GM19025 (cell line): ENCODE results near the gene LTK.

Experiments
- ATAC-seq: cut with Tn5 transposase; IDR thresholded peaks from one replicate; pipeline ENCODE4 v1.9.1; 2021; ENCODE audit warnings: mild to moderate bottlenecking, low read depth, moderate library complexity; ENCODE audit not compliant: unreplicated experiment

Gene LTK

DNA sequence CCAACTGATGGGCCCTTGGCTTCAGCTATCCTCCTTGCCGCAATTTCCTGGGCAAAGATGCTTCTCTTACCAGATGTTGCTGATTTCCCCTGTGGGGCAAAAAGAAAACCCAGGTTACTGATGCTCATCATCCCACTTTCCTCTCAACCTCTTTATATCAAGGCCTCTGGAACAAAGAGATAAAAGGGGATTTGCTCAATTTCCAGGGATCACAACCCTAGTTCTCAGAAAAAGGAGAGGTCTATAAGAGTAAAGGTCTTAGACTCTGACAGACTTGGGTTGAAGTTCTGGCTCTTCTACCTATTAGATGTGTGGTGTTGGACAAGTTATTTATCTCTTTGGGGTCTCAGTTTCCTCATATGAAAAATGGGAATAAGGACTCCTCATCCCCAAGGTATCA, 21.9 kb upstream of the LTK start:
- ATAC-seq, result no peak

DNA sequence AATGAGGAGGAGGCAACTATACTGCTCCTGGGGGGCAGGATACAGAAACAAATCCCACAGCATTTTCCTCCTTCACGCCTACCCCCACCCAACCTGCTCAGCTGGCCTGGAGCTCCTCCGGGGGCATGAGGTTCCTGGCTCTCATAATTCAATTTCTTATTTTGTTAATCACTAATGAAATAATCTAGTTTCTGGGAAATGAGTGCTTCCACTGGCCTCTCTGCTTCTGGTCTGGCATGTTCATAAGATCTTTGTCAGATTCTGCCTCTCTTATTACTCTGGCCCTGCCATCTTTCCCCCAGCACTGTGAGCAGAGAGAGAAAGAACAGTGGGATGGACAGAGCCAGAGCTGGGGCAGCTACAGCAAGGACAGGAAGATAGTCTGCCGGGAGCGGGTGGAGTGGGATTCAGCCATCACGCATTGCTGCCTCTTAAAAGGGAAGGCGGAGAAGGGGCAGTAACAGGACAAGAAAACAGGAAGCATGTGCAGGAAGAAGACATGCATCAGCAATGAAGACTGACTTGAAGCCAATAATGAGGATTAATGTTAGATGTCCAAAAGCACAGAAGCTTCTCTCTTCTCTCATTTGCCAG, 16.8 kb upstream of the LTK start:
- no peak for ATAC-seq

DNA sequence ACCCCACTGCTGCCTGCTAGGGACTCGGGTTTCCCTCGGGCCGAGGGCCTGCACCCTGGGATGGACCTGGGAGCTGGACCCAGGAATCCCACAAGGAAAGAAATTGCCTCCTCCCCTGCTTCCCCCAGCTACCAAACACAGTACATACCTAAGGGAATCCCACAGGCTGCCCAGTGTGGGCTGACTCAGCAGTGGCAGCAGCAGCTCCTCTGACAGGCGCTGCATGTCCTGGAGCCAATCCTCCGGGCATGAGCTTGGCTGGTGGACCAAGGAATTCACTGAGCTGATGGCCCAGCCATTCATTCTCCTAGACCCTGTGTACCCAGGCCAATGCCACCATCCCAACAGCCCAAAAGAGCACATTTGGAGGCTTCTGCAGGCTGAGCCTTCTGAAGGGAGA, 9.5 kb upstream of the LTK start:
- no peak for ATAC-seq

DNA sequence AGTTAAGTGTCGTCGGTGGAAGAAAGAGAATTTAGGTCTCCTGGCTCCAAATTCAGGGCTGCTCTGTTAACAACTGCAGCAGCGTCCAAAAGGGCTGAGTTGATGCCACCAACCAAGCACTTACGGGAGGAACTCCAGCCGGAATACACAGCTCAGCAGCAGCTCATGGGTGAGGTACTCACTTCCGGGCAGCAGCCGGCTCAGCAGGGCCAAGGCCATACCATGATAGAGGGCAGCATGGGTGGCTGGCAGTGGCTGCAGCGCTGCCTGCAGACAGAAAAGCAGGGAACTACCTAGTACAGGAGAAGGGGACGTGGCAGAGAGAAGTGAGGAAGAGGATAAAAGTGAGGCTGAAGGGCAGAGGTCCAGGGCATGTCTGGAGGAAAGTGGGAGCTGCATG, 8.0 kb upstream of the LTK start:
- ATAC-seq, result no peak

DNA sequence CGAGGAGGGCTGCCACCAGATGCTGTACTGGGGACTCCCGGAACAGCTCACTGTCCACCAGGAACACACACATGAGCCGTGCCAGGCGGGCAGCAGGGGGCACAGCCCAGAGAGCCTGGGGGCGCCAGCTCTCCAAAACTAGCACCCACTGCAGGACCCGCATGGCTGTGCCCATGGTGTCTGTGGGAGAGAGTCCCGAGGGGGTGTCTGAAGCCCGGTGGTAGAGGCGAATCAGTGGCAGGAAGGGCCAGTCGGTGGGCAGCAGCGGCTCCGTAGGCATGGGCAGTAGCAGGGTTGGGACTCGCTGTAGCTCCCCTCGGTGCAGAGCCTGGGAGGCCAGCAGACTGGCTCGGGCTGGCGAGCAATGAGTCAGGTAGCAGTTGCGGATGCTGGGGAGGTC, 7.0 kb upstream of the LTK start:
- no peak for ATAC-seq

DNA sequence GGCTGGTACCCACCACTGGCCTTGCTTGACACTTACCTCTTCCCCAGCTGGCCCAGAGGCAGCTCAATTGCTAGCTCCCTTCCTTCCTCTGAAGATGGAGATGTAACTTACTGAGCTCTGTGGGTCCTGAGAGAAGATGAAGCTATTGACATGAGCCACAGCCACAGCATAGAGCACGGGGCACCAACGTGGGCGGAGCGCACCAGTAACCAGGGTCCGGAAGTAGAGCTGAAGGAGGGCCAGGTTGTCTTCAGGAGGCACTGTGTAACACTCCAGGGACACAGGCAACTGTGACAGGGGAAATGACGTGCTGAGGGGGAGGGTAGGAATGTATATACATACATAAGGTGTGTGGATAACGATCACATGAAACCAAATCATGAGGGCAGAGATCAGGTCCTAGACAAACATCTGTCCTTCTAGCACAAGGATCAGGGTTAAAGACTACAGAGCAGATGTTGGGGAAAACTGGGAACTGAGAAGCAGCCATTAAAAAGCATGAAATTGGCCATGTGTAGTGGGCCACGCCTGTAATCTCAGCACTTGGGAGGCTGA, 4.3 kb upstream of the LTK start:
- ATAC-seq, result no peak

DNA sequence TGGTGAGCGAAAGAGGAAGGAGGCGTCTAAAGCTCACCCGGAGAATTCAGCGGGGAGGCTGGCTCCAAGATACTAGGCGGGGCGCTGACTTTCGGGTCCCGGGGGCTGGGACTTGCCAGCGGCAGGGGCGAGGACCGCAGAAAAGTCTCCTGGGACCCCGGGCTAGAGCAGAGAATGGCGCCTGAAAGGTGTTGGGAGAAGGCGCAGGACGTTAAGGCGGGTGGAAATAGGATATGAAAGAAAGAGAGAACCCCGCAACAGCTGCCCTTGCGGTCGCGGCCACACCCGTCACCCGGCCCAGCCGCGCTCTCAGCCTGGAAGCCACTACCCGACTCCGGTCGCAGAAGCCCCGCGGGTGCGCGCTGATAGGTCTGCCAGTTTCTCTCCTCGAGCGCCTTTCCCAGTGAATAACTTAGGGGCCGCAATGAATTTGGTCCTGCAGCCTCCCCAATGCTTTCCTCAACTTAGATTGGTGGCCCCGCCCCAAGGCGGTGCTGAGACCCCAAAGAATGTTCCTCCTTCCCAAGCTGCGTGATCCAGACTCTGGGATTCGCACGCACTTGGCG, 604 bp downstream of the LTK start:
- no peak for ATAC-seq

DNA sequence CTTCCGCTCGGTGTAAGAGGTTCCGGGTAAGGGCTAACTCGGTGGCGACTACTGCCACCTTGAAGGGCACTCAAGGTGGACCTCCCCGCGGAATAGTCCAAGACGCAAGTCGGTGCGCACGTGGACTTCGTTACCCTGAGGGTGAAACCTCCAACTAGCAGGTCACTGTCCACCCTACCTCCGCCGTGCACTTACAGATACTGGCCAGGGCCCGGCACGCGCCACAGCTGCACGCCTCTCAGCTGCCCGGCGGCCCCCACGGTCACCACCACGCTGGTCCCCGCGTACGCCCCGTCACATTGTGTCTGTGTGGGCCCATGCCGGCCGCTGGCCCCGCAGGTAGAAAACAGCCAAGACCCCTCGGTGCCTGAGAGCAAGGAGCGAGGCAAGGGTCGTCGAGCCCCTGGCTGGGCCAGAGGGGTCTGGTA, 1.1 kb downstream of the LTK start:
- no peak for ATAC-seq

DNA sequence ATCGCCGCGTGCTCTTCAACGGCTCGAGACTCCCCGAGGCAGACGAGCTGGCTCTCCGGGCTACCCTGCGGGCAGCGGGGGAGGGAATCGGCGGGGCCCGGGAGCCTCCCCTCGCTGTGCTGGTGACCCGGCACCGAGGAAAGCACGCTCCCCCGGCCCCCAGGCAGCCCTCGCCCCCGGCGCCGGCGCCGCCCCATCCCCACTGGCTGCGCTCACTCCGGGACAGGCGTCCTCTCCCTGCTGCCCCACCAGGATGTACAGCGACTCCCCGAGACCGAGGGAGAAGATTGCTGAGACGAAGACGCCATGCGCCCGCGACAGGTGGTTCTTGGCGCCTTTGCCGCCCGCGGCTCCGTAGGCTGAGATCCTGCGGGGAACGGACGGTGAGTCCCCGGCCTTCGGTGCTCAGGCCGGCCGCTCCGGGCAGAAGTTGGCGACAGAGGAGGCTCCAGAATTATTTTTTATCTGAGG, 1.7 kb downstream of the LTK start:
- no peak for ATAC-seq

DNA sequence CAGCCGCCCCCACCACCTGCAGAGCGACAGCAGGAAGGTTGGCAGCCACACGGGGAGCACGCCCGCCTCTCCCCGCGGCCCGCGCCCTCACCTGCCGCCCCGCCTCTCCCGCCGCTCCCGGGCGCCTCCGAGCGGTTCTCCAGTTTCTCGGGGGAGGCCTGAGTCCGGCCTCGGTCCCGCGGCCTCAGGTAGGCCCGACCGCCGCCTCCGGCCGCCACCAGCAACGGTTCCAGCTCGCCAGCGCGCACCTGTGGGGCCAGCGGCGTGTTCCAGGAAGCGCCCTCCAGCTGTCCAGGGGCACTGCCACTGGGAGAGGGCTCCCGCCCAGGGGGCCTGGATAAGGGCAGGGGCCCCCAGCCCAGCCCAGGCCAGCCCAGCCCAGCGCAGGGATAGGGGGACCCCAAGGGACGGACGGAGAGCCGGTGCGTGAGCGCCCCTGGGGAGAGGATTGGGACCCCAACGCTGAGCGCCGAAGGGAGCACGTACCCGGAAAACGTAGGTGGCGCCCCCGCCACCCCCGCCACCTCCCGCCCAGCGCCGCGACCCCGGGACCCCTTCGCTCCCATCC, 2.2 kb downstream of the LTK start:
- no peak for ATAC-seq

DNA sequence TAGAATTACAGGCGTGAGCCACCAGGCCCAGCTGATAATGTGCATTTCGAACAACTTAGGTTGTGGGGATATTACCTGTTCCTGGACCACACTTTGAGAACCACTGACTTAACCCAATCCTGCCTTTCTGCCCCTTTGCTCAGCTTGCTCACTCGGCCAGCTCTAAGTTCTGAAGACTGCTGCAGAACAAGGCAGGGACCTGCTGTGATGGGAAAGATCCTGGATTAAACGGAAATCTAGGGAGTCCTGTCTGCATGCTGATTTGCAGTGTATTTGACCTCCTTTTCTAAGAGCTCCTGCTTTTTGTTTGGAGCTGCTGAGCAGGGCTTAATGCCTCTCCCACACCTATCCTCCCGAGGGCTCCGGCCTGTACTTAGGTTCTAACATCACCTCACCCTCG, 2.9 kb downstream of the LTK start:
- no peak for ATAC-seq

DNA sequence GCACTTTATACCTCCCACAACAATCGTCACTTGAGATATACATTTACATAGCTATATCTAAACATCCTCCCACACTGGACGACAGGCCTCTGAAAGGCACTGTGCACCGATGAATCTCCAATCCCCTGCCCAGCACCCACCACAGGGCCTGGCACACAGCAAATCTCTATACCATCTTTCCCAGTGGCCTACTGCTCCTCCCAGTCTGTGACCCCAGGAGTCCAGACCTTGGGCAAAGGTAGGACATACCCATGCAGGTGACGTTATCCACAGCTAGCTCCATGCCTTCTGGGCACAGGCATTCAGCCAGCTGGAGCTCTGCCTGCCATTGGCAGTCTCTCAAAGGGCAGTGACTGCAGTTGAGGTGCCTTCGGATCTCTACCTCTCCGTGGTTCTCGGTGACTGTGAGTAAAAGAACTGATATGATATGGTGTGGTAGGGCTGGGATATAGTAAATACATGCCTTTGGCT, 5.8 kb downstream of the LTK start:
- no peak for ATAC-seq

DNA sequence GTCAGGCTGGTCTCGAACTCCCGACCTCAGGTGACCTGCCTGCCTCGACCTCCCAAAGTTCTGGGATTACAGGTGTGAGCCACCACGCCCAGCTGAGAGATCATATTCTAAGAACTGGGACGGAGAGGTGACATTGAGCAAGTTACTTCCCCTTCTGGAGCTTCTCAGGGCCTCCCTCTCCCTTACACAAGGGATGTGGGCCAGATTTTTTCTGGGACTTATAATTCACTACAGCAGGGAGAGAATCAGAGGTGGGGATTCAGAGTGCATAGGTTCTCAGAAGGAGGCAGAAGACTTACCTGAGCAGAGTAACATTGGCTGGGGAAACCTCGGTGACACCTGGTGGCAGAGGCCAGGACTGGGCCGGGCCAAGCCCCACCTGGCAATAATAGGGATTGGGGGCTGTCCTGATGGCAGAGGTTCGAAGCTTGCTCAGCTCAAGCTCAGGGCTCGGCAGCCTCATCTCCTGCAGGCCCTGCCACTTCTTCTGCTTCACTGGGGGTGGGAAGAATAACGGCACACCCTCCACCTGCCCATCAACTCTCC, 6.8 kb downstream of the LTK start:
- ATAC-seq, result no peak

DNA sequence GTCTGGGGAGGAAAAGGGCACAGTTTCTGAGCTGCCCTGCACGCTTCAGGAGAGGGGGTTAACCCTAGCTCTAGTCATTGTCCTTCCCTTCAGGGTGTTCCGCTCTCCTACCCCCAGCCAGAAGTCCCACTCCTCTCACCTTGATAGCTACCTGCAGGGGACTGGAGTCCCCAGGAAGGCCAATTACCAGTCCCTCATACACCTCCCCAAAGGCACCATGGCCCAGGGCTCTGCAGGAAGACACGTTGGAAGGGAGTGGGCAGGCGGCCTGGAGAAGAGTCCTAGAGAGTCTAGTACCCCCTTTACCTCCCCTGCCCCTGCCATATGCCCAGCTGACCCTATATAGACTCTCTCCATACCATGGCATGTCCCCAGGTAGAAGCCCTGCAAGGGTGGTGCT, 7.9 kb downstream of the LTK start:
- no peak for ATAC-seq

DNA sequence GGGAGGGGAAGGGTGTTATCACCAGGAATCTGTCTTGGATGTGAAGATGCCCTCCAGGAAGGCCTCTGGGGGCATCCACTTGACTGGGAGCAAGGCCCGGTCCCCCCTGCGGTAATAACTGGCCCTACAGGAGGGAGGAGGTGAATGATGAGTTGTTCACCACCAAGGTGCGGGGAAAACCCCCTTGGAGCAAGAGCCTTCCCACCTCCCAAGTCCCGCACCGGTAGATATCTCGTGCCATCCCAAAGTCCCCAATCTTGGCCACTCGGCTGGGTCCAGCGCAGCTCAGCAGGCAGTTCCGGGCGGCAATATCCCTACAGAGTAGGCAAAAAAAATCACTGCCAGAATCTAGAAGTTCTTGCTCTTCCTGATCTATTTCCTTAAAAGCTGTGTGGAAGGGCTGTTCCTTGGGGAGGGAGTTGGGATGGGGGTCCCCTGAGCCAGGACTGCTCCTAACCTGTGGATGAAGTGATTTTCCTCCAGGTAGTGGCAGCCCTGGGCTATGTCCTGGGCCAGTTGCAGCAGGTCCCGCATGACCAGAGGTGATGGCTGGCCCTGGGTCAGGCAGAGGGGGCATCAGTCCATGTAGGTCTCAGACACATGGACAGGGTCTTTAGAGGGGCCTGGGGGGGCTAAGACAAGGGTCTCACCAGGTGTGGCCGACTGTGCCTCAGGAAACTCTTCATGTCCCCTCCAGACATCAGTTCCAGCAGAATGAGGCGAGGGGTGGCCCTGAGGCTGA, 8.7 kb downstream of the LTK start:
- ATAC-seq, result no peak

DNA sequence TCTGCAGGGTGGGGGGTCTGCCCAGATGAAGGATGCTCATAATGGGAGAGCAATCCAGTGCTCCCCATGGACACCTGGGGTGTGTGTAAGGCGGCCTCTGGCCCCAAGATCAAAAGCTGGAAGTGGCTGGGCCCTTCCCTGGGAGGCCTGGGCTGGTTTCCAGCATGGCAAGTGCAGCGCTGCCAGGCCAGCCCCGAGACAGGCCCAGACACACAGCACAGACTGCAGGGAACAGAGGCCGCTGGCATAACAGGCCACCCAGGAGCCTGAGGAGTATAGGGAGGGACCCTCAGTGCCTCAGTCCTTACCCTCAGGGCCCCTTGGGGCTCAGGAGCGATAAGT, 10.0 kb downstream of the LTK start:
- ATAC-seq, result no peak

DNA sequence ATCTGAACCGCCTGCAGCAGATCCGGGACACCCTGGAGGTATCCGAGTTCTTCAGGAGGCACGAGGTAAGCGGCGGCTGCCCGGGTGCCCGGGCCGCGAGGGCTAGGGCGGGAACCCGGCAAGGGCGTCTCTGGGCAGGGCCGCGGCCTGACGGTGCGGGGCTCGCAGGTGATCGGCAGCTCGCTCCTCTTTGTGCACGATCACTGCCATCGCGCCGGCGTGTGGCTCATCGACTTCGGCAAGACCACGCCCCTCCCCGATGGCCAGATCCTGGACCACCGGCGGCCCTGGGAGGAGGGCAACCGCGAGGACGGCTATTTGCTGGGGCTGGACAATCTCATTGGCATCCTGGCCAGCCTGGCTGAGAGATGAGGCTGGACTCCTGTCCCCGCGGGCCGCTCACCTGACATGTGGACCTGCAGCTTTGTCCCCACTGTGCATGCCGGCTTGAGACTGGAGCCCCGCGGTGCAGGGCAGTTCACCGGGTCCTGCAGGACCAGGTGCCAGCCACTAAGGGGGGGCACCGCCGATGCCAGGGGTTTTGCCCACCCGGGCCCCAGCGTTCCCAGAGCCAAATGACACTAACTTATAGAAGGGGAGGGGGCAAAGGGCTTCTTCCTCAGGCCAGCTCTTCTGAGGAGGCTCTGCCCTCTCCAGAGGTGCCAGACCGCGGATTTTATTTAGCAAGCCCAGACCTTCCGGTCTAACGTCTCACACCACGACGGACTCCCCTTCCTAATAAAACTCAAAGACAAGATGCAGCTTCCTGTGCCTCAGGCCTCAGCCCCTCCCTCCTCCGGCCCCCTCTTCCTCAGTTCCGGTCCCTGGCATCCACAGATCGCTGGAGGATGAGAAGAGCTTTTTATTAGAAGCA, 10.6 kb downstream of the LTK start:
- ATAC-seq, result no peak

DNA sequence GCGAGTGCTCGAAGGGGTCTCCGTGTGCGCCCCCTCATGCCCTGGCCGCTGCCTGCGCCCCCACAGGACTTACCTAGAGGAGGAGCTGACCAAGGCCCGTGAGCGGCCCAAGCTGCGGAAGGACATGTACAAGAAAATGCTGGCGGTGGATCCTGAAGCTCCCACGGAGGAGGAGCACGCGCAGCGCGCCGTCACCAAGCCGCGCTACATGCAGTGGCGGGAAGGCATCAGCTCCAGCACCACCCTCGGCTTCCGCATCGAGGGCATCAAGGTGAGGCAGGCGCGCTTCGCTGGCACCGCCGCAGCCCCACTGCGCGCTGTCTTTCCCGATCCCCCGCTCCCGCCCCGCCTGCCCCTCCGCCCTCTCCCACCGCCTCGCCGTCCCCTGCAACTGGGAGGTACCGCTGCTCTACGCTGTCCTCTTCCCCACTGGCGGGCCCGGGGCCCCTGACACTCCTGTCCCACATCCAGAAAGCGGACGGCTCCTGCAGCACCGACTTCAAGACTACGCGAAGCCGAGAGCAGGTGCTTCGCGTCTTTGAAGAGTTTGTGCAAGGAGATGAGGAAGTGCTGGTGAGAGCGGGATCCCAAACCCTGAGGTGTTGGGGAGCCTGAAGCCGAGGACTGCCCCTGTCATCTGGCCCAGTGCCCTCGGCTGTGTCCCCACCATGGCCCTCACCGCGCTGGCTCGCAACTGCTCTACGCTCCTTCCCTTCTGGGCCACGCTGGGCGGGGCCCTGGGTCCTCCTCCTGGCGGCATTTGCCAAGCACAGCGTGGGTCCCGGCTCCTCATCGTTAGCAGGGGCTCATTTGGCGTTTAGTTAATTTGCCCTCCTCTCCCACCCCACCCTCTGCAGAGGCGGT, 11.5 kb downstream of the LTK start:
- no peak for ATAC-seq

DNA sequence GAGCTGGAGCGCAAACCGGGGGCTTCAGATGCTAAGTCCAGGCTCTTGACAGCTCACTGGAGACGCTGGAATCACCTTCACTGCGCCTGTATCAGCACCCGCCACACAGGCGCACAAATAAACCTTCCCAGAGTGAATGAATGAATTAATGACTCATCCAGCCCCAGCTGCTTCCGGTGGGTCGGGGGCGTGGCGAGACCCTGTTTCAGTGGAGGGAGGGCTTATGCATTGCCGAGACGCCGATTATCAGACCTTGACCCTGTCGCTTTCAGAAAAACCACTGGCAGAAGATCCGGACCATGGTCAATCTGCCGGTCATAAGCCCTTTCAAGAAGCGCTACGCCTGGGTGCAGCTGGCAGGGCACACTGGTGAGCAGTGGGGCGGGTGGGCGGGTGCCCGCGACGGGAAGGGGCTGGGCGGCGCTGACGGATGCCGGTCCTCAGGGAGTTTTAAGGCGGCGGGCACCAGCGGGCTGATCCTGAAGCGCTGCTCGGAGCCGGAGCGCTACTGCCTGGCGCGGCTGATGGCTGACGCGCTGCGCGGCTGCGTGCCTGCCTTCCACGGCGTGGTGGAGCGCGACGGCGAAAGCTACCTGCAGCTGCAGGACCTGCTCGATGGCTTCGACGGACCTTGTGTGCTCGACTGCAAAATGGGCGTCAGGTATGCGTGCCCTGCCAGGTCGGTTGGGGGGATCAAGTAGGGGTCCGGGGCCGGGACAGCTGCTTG, 12.3 kb downstream of the LTK start:
- no peak for ATAC-seq
